K562 (cell line): ENCODE data around the gene LIAS. TPM values are rescaled to one million over a fixed set of nuclear protein-coding genes. Genes with fewer than 3 reads are reported as not detected.
A peak's percentile ranks its signal among the peaks of the same experiment; 100 is the strongest.

ENCODE experiments used
- ARID1B ChIP-seq: fragments of 450-650 bp; IDR thresholded peaks from 2 replicates; pipeline ENCODE4 v1.6.1; 2016; ENCODE audit warnings: antibody characterized with exemption, mild to moderate bottlenecking, inconsistent platforms
- BCOR ChIP-seq: fragments of 450-650 bp; IDR thresholded peaks from 2 replicates; pipeline ENCODE4 v1.6.1; 2016
- BRCA1 ChIP-seq, 2 experiments: fragments of 450-650 bp in 1 of 2; sonication (generic) in 1 of 2; formaldehyde crosslinking in 1 of 2; IDR thresholded peaks; 2 replicates each; pipeline versions ENCODE4 v1.5.0 to v1.6.1; 2017 to 2020; ENCODE audit warnings: mild to moderate bottlenecking in 1 of 2, missing genetic modification reagents in 1 of 2
- CEBPG ChIP-seq, 3 experiments: fragments of 200-800 bp in 1 of 3; sonication (Bioruptor generic) in 1 of 3; sonication (generic) in 1 of 3; formaldehyde crosslinking in 1 of 3; IDR thresholded peaks in 2 of 3; conservative IDR thresholded peaks in 1 of 3; 2 replicates each; pipeline versions ENCODE4 v1.6.1 to v1.8.0; 2016 to 2022; ENCODE audit warnings: missing compliant biosample characterization in 2 of 3, missing genetic modification characterization in 2 of 3, mild to moderate bottlenecking in 1 of 3, missing genetic modification reagents in 1 of 3
- E2F5 ChIP-seq: sonication (generic); formaldehyde crosslinking; IDR thresholded peaks from 2 replicates; pipeline ENCODE4 v1.8.0; 2022; ENCODE audit warnings: mild to moderate bottlenecking, missing genetic modification reagents
- ELF1 ChIP-seq: fragments of 200-800 bp; sonication (Bioruptor generic); IDR thresholded peaks from 2 replicates; pipeline ENCODE4 v1.6.1; 2016; ENCODE audit warnings: missing genetic modification characterization, missing compliant biosample characterization
- GABPA ChIP-seq: fragments of 200-800 bp; sonication (Bioruptor generic); conservative IDR thresholded peaks from 2 replicates; pipeline ENCODE4 v1.6.1; 2016; ENCODE audit warnings: low read depth, missing genetic modification characterization, missing compliant biosample characterization
- GMEB1 ChIP-seq: fragments of 250-450 bp; sonication (Bioruptor Pico); IDR thresholded peaks from 2 replicates; pipeline ENCODE4 v1.4.0; 2020; ENCODE audit warnings: mild to moderate bottlenecking
- HDGF ChIP-seq: fragments of 450-650 bp; IDR thresholded peaks from 2 replicates; pipeline ENCODE4 v1.6.1; 2016
- IFI16 ChIP-seq: fragments of 250-450 bp; sonication (Bioruptor Pico); IDR thresholded peaks from 2 replicates; pipeline ENCODE4 v2.1.2; 2022; ENCODE audit warnings: mild to moderate bottlenecking, inconsistent platforms
- NFIC ChIP-seq: fragments of 450-650 bp; IDR thresholded peaks from 2 replicates; pipeline ENCODE4 v1.6.1; 2017; ENCODE audit warnings: mild to moderate bottlenecking, inconsistent platforms
- RB1 ChIP-seq: fragments of 450-650 bp; IDR thresholded peaks from 2 replicates; pipeline ENCODE4 v1.6.1; 2017; ENCODE audit warnings: low read depth, mild to moderate bottlenecking
- RBM17 ChIP-seq: fragments of 200-400 bp; formaldehyde crosslinking; IDR thresholded peaks from 2 replicates; pipeline ENCODE4 v1.6.1; 2017; ENCODE audit warnings: low read depth, mild to moderate bottlenecking, low read length, borderline replicate concordance
- RUNX1 ChIP-seq: sonication (generic); IDR thresholded peaks from 2 replicates; pipeline ENCODE4 v1.6.1; 2016; ENCODE audit warnings: antibody characterized with exemption, low read depth
- SMAD3 ChIP-seq: fragments of 450-650 bp; formaldehyde crosslinking; conservative IDR thresholded peaks from 2 replicates; pipeline ENCODE4 v1.4.0; 2020; ENCODE audit warnings: mild to moderate bottlenecking
- SMARCC2 ChIP-seq: fragments of 450-650 bp; IDR thresholded peaks from 2 replicates; pipeline ENCODE4 v1.6.1; 2017; ENCODE audit warnings: antibody characterized with exemption, moderate library complexity, mild to moderate bottlenecking, low read depth
- TRIM24 ChIP-seq, 2 experiments: fragments of 450-650 bp; IDR thresholded peaks; 2 replicates each; pipeline ENCODE4 v1.6.1; 2016
- ZFP36 ChIP-seq: fragments of 150-350 bp; IDR thresholded peaks from 2 replicates; pipeline ENCODE4 v1.6.1; 2018; ENCODE audit warnings: low read length, low read depth; ENCODE audit not compliant: partially characterized antibody
- ZFX ChIP-seq: sonication (generic); formaldehyde crosslinking; IDR thresholded peaks from 2 replicates; pipeline ENCODE4 v1.8.0; 2022; ENCODE audit warnings: mild to moderate bottlenecking, missing genetic modification reagents, moderate library complexity
- ZNF140 ChIP-seq: fragments of 250-450 bp; sonication (Bioruptor Pico); IDR thresholded peaks from 2 replicates; pipeline ENCODE4 v1.8.0; 2021; ENCODE audit warnings: moderate library complexity, mild to moderate bottlenecking, inconsistent platforms
- ZNF146 ChIP-seq: IDR thresholded peaks from one replicate; pipeline ENCODE4 v1.6.1; 2018; ENCODE audit warnings: missing compliant biosample characterization; ENCODE audit not compliant: unreplicated experiment
- ZNF24 ChIP-seq: fragments of 450-650 bp; IDR thresholded peaks from 2 replicates; pipeline ENCODE4 v1.6.1; 2016
- ZNF512 ChIP-seq: IDR thresholded peaks from 2 replicates; pipeline ENCODE4 v1.6.1; 2016; ENCODE audit warnings: missing genetic modification characterization, missing compliant biosample characterization
- ZNF584 ChIP-seq: fragments of 200-800 bp; sonication (Bioruptor generic); IDR thresholded peaks from 2 replicates; pipeline ENCODE4 v1.6.1; 2016; ENCODE audit warnings: low read depth, mild to moderate bottlenecking, missing genetic modification characterization, missing compliant biosample characterization
- ZNF589 ChIP-seq: fragments of 200-800 bp; sonication (Bioruptor generic); IDR thresholded peaks from 2 replicates; pipeline ENCODE4 v1.6.1; 2016; ENCODE audit warnings: low read depth, missing genetic modification characterization, missing compliant biosample characterization
- polyA plus RNA-seq, 8 experiments: library from polyadenylated mRNA; depleted of rRNA in 4 of 8; stranded (reverse) in 5 of 8; unstranded in 3 of 8; fragments of >200 nt; fragmentation: Nextera tagmentation in 2 of 8; fragmentation: Illumina TruSeq in 1 of 8; extraction: Ambion mirVana in 2 of 8; extraction: Trizol in 1 of 8; gene quantifications; 2 replicates each; pipeline versions ENCODE4 v1.2.1 to v1.2.3, GENCODE V29; 2011 to 2014; ENCODE audit warnings: inconsistent platforms in 1 of 8, missing spikeins in 1 of 8
- total RNA-seq, 7 experiments: library from RNA; depleted of rRNA in 6 of 7; stranded (reverse); fragments of >200 nt in 6 of 7; fragmentation: Illumina TruSeq in 2 of 7; extraction: Trizol in 2 of 7; gene quantifications; 2 replicates each; pipeline versions ENCODE4 v1.2.1 to v1.2.3, GENCODE V29; 2011 to 2021; ENCODE audit warnings: low replicate concordance in 1 of 7

Gene LIAS
- total and polyA plus RNA-seq, 9 of the 15 experiments (the other 6 are each of a cell fraction or from before 2014, with no cell fraction given): 21.9 to 57.1 (median 42.1) TPM

- peak; percentile 95 for TF ChIP-seq CEBPG (CRISPR knock-in tag; IDR thresholded peaks at IDR 0.05)
- TF ChIP-seq CEBPG (tag; conservative IDR thresholded peaks at IDR 0.05 in 1 of 2, IDR thresholded peaks at IDR 0.05 in 1 of 2): peak; percentile 98 to 99
- no peak for TF ChIP-seq RUNX1
- TF ChIP-seq ZNF589 (CRISPR knock-in tag): no peak
- no peak for TF ChIP-seq ZNF146 (CRISPR knock-in tag)
- TF ChIP-seq HDGF: no peak
- TF ChIP-seq ZNF512 (tag): no peak
- TF ChIP-seq SMAD3: 0 out of 2 replicates have a peak, but pooled peaks have one; percentile 19
- 0 out of 2 replicates have a peak, but pooled peaks have one; percentile 3 for TF ChIP-seq ELF1 (tag)
- TF ChIP-seq NFIC: peak; percentile 56
- no peak for TF ChIP-seq ZFP36
- no peak for TF ChIP-seq ZNF584
- TF ChIP-seq IFI16: no peak
- TF ChIP-seq ZFX (CRISPR knock-in tag): peak; percentile 100
- TF ChIP-seq ZNF140 (CRISPR knock-in tag): no peak
- TF ChIP-seq GABPA (tag): no peak; the same call in 1 of the 2 replicates
- 0 out of 2 replicates have a peak, but pooled peaks have one; percentile 18 for TF ChIP-seq SMARCC2
- TF ChIP-seq ZNF24: 0 out of 2 replicates have a peak, but pooled peaks have one; percentile 11
- TF ChIP-seq ARID1B: peak; percentile 46; the same call in 1 of the 2 replicates
- no peak; the same call in 1 of the 2 replicates for TF ChIP-seq BCOR
- TF ChIP-seq RBM17: no peak
- no peak for TF ChIP-seq BRCA1 (IDR thresholded peaks at IDR 0.05)
- no peak for TF ChIP-seq BRCA1 (CRISPR knock-in tag; IDR thresholded peaks at IDR 0.05)
- TF ChIP-seq RB1: no peak; the same call in 1 of the 2 replicates
- peak in 1 of 2 experiments; percentile 49; a peak in 2 of 4 replicates for TF ChIP-seq TRIM24 (IDR thresholded peaks at IDR 0.05)
- TF ChIP-seq E2F5 (CRISPR knock-in tag): 0 out of 2 replicates have a peak, but pooled peaks have one; percentile 62
- peak; percentile 100 for TF ChIP-seq GMEB1 (CRISPR knock-in tag)
Observed at GRCh38 chr4:39458505-39459300, at the start of gene LIAS, which contains the start of gene RPL9 (continued).
